LNCaP clone FGC (cell line): ENCODE data around the gene CPVL.

Experiments
- DNase-seq: peaks from one replicate; pipeline ENCODE4 v3.0.0-alpha.2; 2011; ENCODE audit warnings: low read depth
- H3K4me3 ChIP-seq: 2 replicates; pipeline ENCODE4 v1.5.1; 2011; ENCODE audit warnings: mild to moderate bottlenecking, low read depth, low read length, control low read depth
- CTCF ChIP-seq: IDR thresholded peaks from 2 replicates; pipeline ENCODE4 v1.5.1; 2012; ENCODE audit warnings: mild to moderate bottlenecking; ENCODE audit not compliant: control insufficient read depth, insufficient read depth; ENCODE audit errors: extremely low read depth

CPVL gene

GRCh38 chr7:29005406-29005805 is 140.9 kb downstream of the CPVL start:
- H3K4me3 ChIP-seq = no peak overlapping the region
- TF ChIP-seq CTCF = no peak
- DNase-seq = no peak

- TF ChIP-seq CTCF = no peak
Observed at GRCh38 chr7:29003703-29004102, 142.6 kb downstream of the CPVL start.

GRCh38 chr7:29000717-29001076 is 145.6 kb downstream of the CPVL start:
- no peak for TF ChIP-seq CTCF
- no peak overlapping the region for H3K4me3 ChIP-seq
- DNase-seq = no peak

More at GRCh38 chr7:29003703-29004102, 142.6 kb downstream of the CPVL start:
- DNase-seq = no peak
- H3K4me3 ChIP-seq = no peak overlapping the region

GRCh38 chr7:28999895-29000716 is 146.2 kb downstream of the CPVL start:
- no peak for TF ChIP-seq CTCF
- no peak for DNase-seq
- H3K4me3 ChIP-seq = no peak overlapping the region

GRCh38 chr7:28999427-28999826 is 146.9 kb downstream of the CPVL start:
- H3K4me3 ChIP-seq = no peak overlapping the region
- no peak for DNase-seq
- no peak for TF ChIP-seq CTCF

GRCh38 chr7:28998105-28998504 is 148.2 kb downstream of the CPVL start:
- TF ChIP-seq CTCF = no peak
- H3K4me3 ChIP-seq = no peak overlapping the region
- DNase-seq = no peak

- no peak for DNase-seq
Observed at GRCh38 chr7:28996836-28997235, 149.5 kb downstream of the CPVL start.

More at GRCh38 chr7:28996836-28997235, 149.5 kb downstream of the CPVL start:
- no peak overlapping the region for H3K4me3 ChIP-seq
- TF ChIP-seq CTCF = no peak
